Adrenal gland (tissue), 12 donors: Measurements from ENCODE around the gene DNAJC22. TPM values are rescaled to one million over a fixed set of nuclear protein-coding genes. Genes with fewer than 3 reads are reported as not detected.
"Not testable (repeated sequence)": the region's sequence is repeated elsewhere in the genome, so short reads cannot be mapped to it uniquely, and the experiment has no call there.

ENCODE experiments used
- DNase-seq, 7 donors: peaks; one replicate each; pipeline ENCODE4 v3.0.0-alpha.2; 2019 to 2020
- H3K27ac ChIP-seq, 5 donors: fragments of 200-600 bp; sonication (generic) in 4 of 5; 1 replicate in 3 of 5; 2 replicates in 2 of 5; pipeline versions ENCODE4 v1.5.1 to v1.8.0; 2016 to 2020; ENCODE audit warnings: mild to moderate bottlenecking in 1 of 5
- H3K27me3 ChIP-seq: fragments of 200-600 bp; 2 replicates; pipeline ENCODE4 v1.8.0; 2021
- H3K36me3 ChIP-seq, 2 donors: fragments of 200-600 bp; replicated peaks in 1 of 2; 1 replicate in 1 of 2; 2 replicates in 1 of 2; pipeline versions ENCODE4 v1.5.1 to v1.8.0; 2018 to 2022
- H3K4me1 ChIP-seq, 2 donors: fragments of 200-600 bp; replicated peaks in 1 of 2; 1 replicate in 1 of 2; 2 replicates in 1 of 2; pipeline versions ENCODE4 v1.5.1 to v1.8.0; 2018 to 2021
- H3K4me3 ChIP-seq, 4 donors: fragments of 200-600 bp; sonication (generic) in 3 of 4; one replicate each; pipeline ENCODE4 v1.5.1; 2016 to 2018
- H3K9me3 ChIP-seq, 3 donors: fragments of 200-600 bp; sonication (generic) in 1 of 3; replicated peaks in 1 of 3; 1 replicate in 2 of 3; 2 replicates in 1 of 3; pipeline versions ENCODE4 v1.5.1 to v1.8.0; 2016 to 2021
- POLR2A ChIP-seq, 2 donors: fragments of 450-650 bp; IDR thresholded peaks; one replicate each; pipeline ENCODE4 v1.6.1; 2017; ENCODE audit warnings: antibody characterized with exemption in 2 of 2, mild to moderate bottlenecking in 2 of 2, moderate library complexity in 1 of 2
- WGBS, 4 donors: extraction: QIAGEN DNeasy Blood & Tissue Kit in 2 of 4; methylation state at CpG; one replicate each; pipeline versions ENCODE4 v1.1.5 to v1.1.7; 2013 to 2017; 5-methylcytosine and 5-hydroxymethylcytosine counted together
- intact Hi-C, 2 donors: fragments of 100-400 bp; cut with DNase I; formaldehyde crosslinking; loops; one replicate each; pipeline versions ENCODE4 v1.14.1 to v1.15.0; 2022 to 2023
- polyA plus RNA-seq, 3 donors: library from polyadenylated mRNA; stranded (reverse); fragments of 200-250 nt in 2 of 3; fragments of 350-450 nt in 1 of 3; fragmentation: Illumina TruSeq in 1 of 3; extraction: RNeasy Lipid Tissue Mini Kit (QIAGEN cat#74804) in 1 of 3; gene quantifications; one replicate each; pipeline ENCODE4 v1.2.3, GENCODE V29; 2013 to 2014
- total RNA-seq, 9 donors: library from RNA; depleted of rRNA in 4 of 9; stranded (reverse); fragments of >200 nt in 4 of 9; fragments of 120-200 nt in 1 of 9; fragmentation: NEBNext Ultra II Directional in 1 of 9; extraction: Animal tissue kit (Norgen Biotek cat#: 25700) in 1 of 9; gene quantifications; one replicate each; pipeline versions ENCODE4 v1.1.0 to v1.2.4, GENCODE V29; 2013 to 2023
- TF ChIP-seq, protein P1 (sequence below), 6 experiments: fragments of 450-650 bp in 4 of 6; fragments of 200-600 bp in 2 of 6; sonication (generic) in 1 of 6; IDR thresholded peaks; 1 replicate in 5 of 6; 2 replicates in 1 of 6; pipeline versions ENCODE4 v1.5.1 to v1.8.0; 2016 to 2021; ENCODE audit warnings: antibody characterized with exemption in 6 of 6, mild to moderate bottlenecking in 2 of 6, moderate library complexity in 1 of 6
- donor health status: healthy with polysubstance abuse.
- donor health status: Bipolar disorder and iron deficiency.
- donor health status: DM: yes; HTN: yes; CAD: no.
- donor health status: DM: no; HTN: no; CAD: no.
- donor health status: DM: no; HTN: no; CAD: no.
- donor health status: DM: yes; HTN: yes; CAD: no.

Gene DNAJC22
- total and polyA plus RNA-seq, 12 donors = 0.40 to 2.9 (median 0.65) TPM

DNA sequence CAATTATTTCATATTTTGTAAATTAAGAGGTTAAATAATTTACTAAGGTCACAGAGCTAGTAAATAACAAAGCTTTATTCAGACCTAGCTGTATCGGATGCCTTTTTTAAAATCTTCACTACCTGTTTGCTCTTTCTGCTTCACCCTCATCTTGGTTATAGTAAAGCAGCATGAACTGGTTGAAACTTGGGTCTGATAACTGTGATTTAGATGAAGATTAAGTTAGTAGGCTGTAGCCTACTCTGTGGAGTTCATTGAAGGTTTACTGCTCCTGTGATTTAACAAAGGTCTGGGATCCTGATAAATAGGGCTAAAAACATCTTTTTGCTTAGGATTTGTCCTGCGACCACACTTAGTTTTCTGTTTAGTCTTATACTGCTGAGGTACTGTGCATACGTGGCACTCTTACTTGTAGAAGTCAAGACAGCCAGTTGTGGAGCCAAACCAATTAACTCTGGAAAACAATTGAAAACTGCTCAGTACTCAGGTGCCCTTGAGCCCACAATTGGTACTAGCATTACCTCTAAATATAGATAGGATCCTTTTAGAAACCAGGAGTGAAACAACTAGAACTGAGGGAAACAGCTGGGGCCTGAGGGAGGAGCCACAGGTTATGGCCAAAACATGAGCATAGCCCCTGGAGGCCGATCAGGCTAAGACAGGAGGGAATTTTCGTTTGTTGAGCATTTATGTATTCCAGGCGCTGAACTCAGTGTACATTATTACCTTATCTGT lies 22.9 kb downstream of the DNAJC22 start:
- peak in 5 of 7 donors; percentile 27 to 43 (median 32) for DNase-seq
- H3K27ac ChIP-seq = peak overlapping the region in 1 of 5 donors; percentile 19
- peaks cover 16 to 36% of the 10 kb centered on the region in 2 donors for H3K4me1 ChIP-seq
- WGBS, 4 donors = 45 to 56% (median 51%) methylated on average over 6 of the region's 6 CpGs
- H3K9me3 ChIP-seq = no peaks in the 10 kb centered on the region
- TF ChIP-seq, protein P1, sequence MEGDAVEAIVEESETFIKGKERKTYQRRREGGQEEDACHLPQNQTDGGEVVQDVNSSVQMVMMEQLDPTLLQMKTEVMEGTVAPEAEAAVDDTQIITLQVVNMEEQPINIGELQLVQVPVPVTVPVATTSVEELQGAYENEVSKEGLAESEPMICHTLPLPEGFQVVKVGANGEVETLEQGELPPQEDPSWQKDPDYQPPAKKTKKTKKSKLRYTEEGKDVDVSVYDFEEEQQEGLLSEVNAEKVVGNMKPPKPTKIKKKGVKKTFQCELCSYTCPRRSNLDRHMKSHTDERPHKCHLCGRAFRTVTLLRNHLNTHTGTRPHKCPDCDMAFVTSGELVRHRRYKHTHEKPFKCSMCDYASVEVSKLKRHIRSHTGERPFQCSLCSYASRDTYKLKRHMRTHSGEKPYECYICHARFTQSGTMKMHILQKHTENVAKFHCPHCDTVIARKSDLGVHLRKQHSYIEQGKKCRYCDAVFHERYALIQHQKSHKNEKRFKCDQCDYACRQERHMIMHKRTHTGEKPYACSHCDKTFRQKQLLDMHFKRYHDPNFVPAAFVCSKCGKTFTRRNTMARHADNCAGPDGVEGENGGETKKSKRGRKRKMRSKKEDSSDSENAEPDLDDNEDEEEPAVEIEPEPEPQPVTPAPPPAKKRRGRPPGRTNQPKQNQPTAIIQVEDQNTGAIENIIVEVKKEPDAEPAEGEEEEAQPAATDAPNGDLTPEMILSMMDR (IDR thresholded peaks at IDR 0.05) = peak; percentile 20 to 38 (median 30)
- no peak for TF ChIP-seq POLR2A (IDR thresholded peaks at IDR 0.05)
- no peaks in the 10 kb centered on the region for H3K36me3 ChIP-seq
- peak overlapping the region in 1 of 4 donors; percentile 2 for H3K4me3 ChIP-seq
- intact Hi-C loops = no loop called here
- H3K27me3 ChIP-seq = no peaks in the 10 kb centered on the region

DNA sequence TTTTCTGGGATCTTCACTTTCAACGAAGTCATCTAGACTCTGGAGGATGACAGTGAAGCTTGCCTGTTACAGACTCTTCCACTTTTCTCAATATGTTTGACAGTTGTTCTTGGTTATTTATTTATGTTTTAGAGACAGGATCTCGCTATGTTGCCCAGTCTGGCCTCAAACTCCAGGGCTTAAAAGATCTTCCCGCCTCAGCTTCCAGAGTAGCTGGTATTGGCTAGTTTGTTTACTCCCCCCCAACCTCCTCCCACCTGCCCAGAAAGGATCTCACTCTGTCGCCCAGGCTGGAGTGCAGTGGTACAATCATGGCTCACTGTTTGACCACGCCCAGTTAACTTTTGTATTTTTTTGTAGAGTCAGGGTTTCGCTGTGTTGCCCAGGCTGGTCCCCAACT lies 23.9 kb downstream of the DNAJC22 start:
- intact Hi-C loops = no loop called here
- H3K9me3 ChIP-seq = no peaks in the 10 kb centered on the region
- no peaks in the 10 kb centered on the region for H3K36me3 ChIP-seq
- H3K4me3 ChIP-seq = no peak overlapping the region
- H3K27ac ChIP-seq = no peak overlapping the region
- peak in 1 of 7 donors; percentile 35 for DNase-seq
- TF ChIP-seq, protein P1 (IDR thresholded peaks at IDR 0.05) = no peak
- no peak for TF ChIP-seq POLR2A (IDR thresholded peaks at IDR 0.05)
- H3K4me1 ChIP-seq = peaks cover 16 to 30% of the 10 kb centered on the region in 2 donors
- no peaks in the 10 kb centered on the region for H3K27me3 ChIP-seq
- WGBS, 4 donors = 91 to 94% (median 91%) methylated on average over 6 of the region's 6 CpGs

DNA sequence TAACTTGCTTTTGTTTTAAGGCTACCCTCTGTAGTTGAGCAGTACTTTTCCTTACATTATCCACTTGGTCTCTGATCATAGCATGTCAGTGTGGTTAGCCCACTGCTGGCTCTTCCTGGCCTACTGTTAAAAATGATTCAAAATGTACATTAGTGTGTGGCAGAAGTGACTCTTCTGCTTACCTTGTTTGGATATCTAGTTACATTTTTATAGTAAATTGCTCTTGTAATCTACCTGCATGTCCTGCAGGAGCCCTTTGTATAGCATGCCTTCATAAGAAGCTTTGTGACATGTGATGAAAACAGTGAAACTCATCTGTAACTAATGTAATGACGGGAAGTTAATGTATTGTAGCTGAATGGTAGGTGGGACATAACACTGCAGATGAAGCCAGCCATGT lies 28.7 kb downstream of the DNAJC22 start:
- H3K27ac ChIP-seq = no peak overlapping the region
- intact Hi-C loops = no loop called here
- WGBS, 4 donors = 95 to 100% (median 100%) methylated on average over 1 of the region's 1 CpG
- no peaks in the 10 kb centered on the region for H3K27me3 ChIP-seq
- H3K9me3 ChIP-seq = no peaks in the 10 kb centered on the region
- no peak for TF ChIP-seq POLR2A (IDR thresholded peaks at IDR 0.05)
- TF ChIP-seq, protein P1 (IDR thresholded peaks at IDR 0.05) = no peak
- H3K4me1 ChIP-seq = no peaks in the 10 kb centered on the region
- no peaks in the 10 kb centered on the region for H3K36me3 ChIP-seq
- H3K4me3 ChIP-seq = no peak overlapping the region
- DNase-seq = no peak

DNA sequence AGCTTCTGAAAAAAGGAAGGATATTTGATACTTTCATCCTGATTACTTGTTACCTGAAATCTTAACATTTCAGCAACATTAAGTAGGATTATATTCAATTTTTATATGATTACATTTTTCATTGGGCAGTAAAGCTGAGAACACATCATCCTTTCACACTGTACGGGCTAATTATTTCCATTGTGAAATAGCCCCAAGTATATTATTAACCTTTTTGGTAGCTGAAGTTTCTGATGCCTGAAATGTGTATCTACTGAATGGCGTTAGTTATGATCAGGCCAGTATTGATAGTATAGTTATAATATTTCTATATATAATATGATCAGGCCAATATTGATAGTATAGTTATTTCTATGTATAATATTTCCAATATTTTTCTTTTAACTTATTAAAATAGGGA lies 30.7 kb downstream of the DNAJC22 start:
- Histone ChIP-seq H3K27me3 (no peaks in the 10 kb centered on the region), H3K27ac (no peak overlapping the region), H3K4me3 (no peak overlapping the region), H3K36me3 (no peaks in the 10 kb centered on the region), H3K9me3 (no peaks in the 10 kb centered on the region), H3K4me1 (peaks cover 0 to 5% of the 10 kb centered on the region in 2 donors)
- DNase-seq = no peak
- 88 to 90% (median 89%) methylated on average over 2 of the region's 2 CpGs for WGBS, 4 donors
- intact Hi-C loops = no loop called here
- TF ChIP-seq, protein P1 (IDR thresholded peaks at IDR 0.05) = no peak
- no peak for TF ChIP-seq POLR2A (IDR thresholded peaks at IDR 0.05)

DNA sequence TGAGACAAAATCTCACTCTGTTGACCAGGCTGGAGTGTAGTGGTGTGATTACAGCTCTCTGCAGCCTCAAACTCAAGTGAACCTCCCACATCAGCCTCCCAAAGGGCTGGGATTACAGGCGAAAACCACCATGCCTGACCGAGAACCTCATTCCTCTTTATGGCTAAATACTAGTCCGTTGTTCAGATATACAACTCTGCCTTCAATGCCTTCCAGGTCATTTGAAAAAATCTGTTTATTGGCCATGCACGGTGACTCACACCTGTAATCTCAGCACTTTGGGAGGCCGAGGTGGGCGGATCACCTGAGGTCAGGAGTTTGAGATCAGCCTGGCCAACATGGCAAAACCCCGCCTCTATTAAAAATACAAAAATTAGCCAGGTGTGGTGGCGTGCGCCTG lies 33.5 kb downstream of the DNAJC22 start:
- H3K4me3 ChIP-seq, H3K4me1 ChIP-seq, H3K9me3 ChIP-seq, DNase-seq, H3K27ac ChIP-seq, intact Hi-C loops, H3K27me3 ChIP-seq, H3K36me3 ChIP-seq: not testable (repeated sequence)
- WGBS, 4 donors = 95 to 98% (median 96%) methylated on average over 9 of the region's 9 CpGs
